ENCODE results near the gene HSPH1.

The HSPH1 gene

GRCh38 chr13:31093145-31093885, 68.4 kb downstream of the HSPH1 start:
- no peak for DNase-seq

- DNase-seq = no peak
Observed at GRCh38 chr13:31092646-31093045, 69.1 kb downstream of the HSPH1 start.

GRCh38 chr13:31090961-31091624, 70.6 kb downstream of the HSPH1 start:
- DNase-seq = no peak

- no peak for DNase-seq
Observed at GRCh38 chr13:31090096-31090495, 71.6 kb downstream of the HSPH1 start.

GRCh38 chr13:31089649-31090048, 72.1 kb downstream of the HSPH1 start:
- DNase-seq = no peak

- DNase-seq = no peak
Observed at GRCh38 chr13:31088826-31089420, 72.8 kb downstream of the HSPH1 start.

Data from NCI-H446 treated with DMSO at 0.1 percent for 48 hours (cell line).